GM13977 (cell line): ENCODE results near the gene FAM13C.

ENCODE experiments used
- DNase-seq: peaks from one replicate; pipeline ENCODE4 v3.0.0; 2012; ENCODE audit warnings: low spot score
- in situ Hi-C: fragments of 300-500 bp; cut with MboI; formaldehyde crosslinking; loops from one replicate; pipeline ENCODE4 v1.12.0; 2022; ENCODE audit warnings: low sequenced_read_pairs, low pct_unique_long_range_greater_than_20kb, mixed read lengths, inconsistent platforms; ENCODE audit not compliant: unreplicated experiment
- TF ChIP-seq, protein P1 (sequence below): IDR thresholded peaks from 2 replicates; pipeline ENCODE4 v1.5.1; 2012; ENCODE audit warnings: mild to moderate bottlenecking, control low read depth; ENCODE audit not compliant: insufficient read depth; ENCODE audit errors: extremely low read depth, missing control alignments

FAM13C gene

DNA sequence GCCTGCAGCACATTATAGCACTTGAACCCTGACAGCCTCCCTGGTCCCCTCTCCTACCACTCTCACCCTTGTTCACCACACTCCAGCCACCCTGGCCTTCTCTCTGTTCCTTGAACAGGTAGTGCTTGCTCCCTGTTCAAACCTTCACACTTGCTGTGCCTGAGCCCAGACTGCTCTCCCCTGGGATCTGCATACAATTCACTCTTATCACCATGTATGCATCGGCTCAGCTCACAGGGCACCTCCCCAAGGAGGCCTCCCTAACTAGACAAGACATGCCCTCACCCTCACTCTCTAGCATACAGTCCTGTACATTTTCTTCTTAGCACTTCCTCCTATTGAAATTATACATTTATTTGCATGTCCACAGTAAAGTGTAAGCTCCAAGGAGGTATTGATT is 59.3 kb downstream of the FAM13C start:
- in situ Hi-C loops: no loop called here
- no peak for DNase-seq
- TF ChIP-seq, protein P1, sequence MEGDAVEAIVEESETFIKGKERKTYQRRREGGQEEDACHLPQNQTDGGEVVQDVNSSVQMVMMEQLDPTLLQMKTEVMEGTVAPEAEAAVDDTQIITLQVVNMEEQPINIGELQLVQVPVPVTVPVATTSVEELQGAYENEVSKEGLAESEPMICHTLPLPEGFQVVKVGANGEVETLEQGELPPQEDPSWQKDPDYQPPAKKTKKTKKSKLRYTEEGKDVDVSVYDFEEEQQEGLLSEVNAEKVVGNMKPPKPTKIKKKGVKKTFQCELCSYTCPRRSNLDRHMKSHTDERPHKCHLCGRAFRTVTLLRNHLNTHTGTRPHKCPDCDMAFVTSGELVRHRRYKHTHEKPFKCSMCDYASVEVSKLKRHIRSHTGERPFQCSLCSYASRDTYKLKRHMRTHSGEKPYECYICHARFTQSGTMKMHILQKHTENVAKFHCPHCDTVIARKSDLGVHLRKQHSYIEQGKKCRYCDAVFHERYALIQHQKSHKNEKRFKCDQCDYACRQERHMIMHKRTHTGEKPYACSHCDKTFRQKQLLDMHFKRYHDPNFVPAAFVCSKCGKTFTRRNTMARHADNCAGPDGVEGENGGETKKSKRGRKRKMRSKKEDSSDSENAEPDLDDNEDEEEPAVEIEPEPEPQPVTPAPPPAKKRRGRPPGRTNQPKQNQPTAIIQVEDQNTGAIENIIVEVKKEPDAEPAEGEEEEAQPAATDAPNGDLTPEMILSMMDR: no peak

DNA sequence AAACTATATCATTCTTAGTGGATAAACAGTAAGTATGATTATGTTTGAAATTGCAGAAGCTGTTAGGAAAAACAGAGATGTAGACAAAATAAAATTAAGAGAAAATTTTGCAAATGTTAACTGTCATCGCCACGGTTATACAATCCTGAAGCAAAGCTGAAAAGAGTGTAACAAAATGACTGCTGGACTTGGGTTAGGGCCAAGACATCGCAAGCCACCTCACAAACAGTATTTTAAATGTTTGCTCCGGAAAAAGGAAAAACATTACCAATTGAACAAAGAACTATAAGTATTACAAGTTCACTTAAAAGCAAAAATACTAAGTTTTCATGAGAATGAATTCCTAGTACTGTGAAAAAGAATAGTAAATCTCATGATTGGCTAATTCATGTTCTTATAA is 60.0 kb downstream of the FAM13C start:
- in situ Hi-C loops: no loop called here

DNA sequence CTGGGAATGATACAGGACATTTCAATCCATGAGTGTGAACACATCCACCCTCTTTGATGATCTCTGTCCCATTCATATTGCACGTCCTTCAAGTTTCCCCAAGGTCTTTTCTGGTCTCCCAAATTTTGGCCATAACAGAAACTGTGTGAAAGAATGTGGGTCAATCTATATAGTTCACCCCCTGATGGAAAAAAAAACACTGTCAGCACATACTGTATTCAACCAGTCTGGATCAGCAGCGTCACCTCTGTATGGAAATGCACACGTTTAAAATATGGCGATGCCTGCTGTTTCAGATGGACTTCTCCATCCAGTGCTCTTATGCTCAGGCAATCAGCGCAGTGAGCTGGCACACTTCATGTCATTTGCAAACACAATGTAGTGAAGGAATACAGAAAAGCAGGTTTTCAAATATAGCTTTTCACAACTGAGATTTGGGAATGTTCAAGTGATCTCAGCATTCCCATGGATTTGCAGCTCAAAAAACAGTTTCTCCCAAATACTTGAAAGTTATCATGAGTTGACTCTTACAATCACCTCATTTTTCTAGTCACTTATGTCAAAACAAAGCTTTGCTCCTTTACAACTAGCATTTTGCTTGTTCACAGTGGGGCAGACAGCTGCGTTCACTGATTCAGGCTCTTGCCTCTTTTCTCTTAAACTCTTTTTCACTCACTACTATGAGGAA is 61.1 kb downstream of the FAM13C start:
- TF ChIP-seq, protein P1: no peak
- no peak for DNase-seq
- in situ Hi-C loops: no loop called here

More for the DNA sequence above, 60.0 kb downstream of the FAM13C start:
- no peak for DNase-seq
- TF ChIP-seq, protein P1: no peak

- in situ Hi-C loops: no loop called here
- TF ChIP-seq, protein P1: no peak
- DNase-seq: no peak
Observed at GRCh38 chr10:59300386-59300785, 62.0 kb downstream of the FAM13C start.

DNA sequence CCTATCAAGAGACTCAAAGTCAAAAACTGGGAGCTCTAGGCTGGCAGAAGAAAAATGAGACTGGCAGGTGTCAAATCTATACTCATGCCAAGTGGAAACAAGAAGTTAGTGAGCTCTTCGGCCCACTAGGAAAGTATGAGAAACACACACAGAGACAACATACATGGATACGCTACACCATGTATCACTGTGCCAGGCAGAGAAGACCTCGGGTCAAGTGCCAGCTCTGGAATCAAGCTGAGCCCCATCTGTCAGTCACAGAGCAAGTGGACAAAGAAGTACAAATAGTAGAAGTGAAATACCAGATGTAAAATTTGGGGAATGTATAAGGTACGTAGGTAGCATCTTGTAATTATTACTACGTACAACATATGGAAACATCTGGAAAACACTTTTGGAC is 62.4 kb downstream of the FAM13C start:
- no peak for DNase-seq
- TF ChIP-seq, protein P1: no peak
- in situ Hi-C loops: no loop called here

DNA sequence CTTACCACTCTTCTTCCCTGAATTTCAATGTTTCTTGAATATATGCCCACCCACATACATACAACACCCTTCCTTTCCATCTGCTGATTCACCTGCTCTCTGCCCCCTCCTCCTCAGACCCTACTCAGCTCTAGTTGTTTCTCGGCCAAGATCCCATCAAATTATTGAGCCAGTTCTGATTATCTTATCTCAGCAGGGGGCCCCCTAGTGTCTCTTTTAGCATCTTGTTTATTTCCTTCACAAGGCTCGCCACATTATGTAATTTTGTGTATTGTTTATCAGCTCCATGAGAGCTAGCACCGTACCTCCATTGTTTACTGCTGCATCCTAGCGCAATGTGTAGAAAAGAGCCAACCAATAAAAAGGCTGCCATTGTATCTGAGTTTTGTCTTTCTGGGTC is 71.9 kb downstream of the FAM13C start:
- TF ChIP-seq, protein P1: no peak
- DNase-seq: peak; percentile 11
- in situ Hi-C loops: no loop called here
